Measurements from ENCODE around the gene ANKRD13B. TPM values are rescaled to one million over a fixed set of nuclear protein-coding genes. Genes with fewer than 3 reads are reported as not detected.

ANKRD13B gene
- total RNA-seq, 2 donors from 2014 or later = 8.1 to 10.5 TPM

GRCh38 chr17:29577385-29578211, 15.3 kb upstream of the ANKRD13B start:
- ATAC-seq (peak; percentile 33 to 61), DNase-seq (peak; percentile 64)
- intact Hi-C loops (cut with DNase I) = loop anchor here in 1 of 2 donors (10.0 kb wide), 1 partner anchor 357 kb away; the partner anchor contains the start of gene SSH2

- intact Hi-C loops (cut with DNase I) = loop anchor here in 1 of 2 donors (10.0 kb wide), 1 partner anchor 356 kb away; the partner anchor contains the start of gene SSH2
- ATAC-seq (no peak), DNase-seq (no peak)
Observed at GRCh38 chr17:29578626-29579485, 14.1 kb upstream of the ANKRD13B start.

GRCh38 chr17:29579866-29580771, 12.8 kb upstream of the ANKRD13B start:
- intact Hi-C loops (cut with DNase I) = loop anchor here in 1 of 2 donors (10.0 kb wide), 1 partner anchor 355 kb away; the partner anchor contains the start of gene SSH2
- DNase-seq (peak; percentile 89), ATAC-seq (peak; percentile 69 to 82)

- ATAC-seq = no peak
- DNase-seq = no peak
- intact Hi-C loops (cut with DNase I) = no loop called here
Observed at GRCh38 chr17:29581583-29582253, 11.2 kb upstream of the ANKRD13B start.

- intact Hi-C loops (cut with DNase I) = no loop called here
- DNase-seq = no peak
- ATAC-seq = no peak
Observed at GRCh38 chr17:29582254-29582765, 10.6 kb upstream of the ANKRD13B start.

- DNase-seq (no peak), ATAC-seq (no peak)
- intact Hi-C loops (cut with DNase I) = no loop called here
Observed at GRCh38 chr17:29582772-29583171, 10.2 kb upstream of the ANKRD13B start.

GRCh38 chr17:29583324-29584248, 9.3 kb upstream of the ANKRD13B start:
- no peak for DNase-seq
- intact Hi-C loops (cut with DNase I) = no loop called here
- ATAC-seq = no peak

- ATAC-seq = peak in 1 of 2 donors; percentile 13
- intact Hi-C loops (cut with DNase I) = no loop called here
- DNase-seq = no peak
Observed at GRCh38 chr17:29584452-29585079, 8.4 kb upstream of the ANKRD13B start.

GRCh38 chr17:29585080-29585751, 7.7 kb upstream of the ANKRD13B start:
- ATAC-seq = peak in 1 of 2 donors; percentile 2
- DNase-seq = peak; percentile 79
- intact Hi-C loops (cut with DNase I) = no loop called here

- intact Hi-C loops (cut with DNase I) = no loop called here
- no peak for ATAC-seq
- DNase-seq = no peak
Observed at GRCh38 chr17:29586676-29587469, 6.1 kb upstream of the ANKRD13B start.

- intact Hi-C loops (cut with DNase I) = no loop called here
- DNase-seq (no peak), ATAC-seq (no peak)
Observed at GRCh38 chr17:29587591-29587990, 5.3 kb upstream of the ANKRD13B start.

- intact Hi-C loops (cut with DNase I) = no loop called here
- no peak for ATAC-seq
- no peak for DNase-seq
Observed at GRCh38 chr17:29588017-29588561, 4.8 kb upstream of the ANKRD13B start.

- ATAC-seq (peak in 1 of 2 donors; percentile 6), DNase-seq (no peak)
- intact Hi-C loops (cut with DNase I) = no loop called here
Observed at GRCh38 chr17:29588562-29589411, 4.1 kb upstream of the ANKRD13B start.

All from left cardiac atrium (tissue), 4 donors.